Measurements from ENCODE around the gene BRINP3.
"Not testable (repeated sequence)": the region's sequence is repeated elsewhere in the genome, so short reads cannot be mapped to it uniquely, and the experiment has no call there.

Gene BRINP3

DNA sequence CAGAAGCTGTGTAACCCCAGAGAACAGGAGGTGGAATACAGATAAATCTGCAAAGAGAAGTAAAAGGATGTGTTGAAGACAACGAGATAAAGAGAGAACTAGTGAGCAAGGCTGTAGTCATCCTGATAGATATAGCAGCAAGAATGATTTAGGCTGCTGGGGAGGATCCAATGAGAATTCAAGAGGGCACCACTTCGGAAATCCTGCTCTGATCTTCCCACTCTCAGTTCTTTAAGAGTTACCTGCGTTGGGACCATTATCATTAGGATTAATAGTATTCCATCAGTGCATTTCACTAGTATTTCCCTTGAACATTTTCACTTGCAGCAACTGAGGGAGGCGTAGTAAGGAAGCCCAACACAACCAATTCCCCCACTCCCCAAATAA, at the start of gene BRINP3:
TSS of gene BRINP3 (minus strand) at position 103 of the 387 bp plus-strand sequence.
- no peak for DNase-seq (ENCODE audit: low read depth)

DNA sequence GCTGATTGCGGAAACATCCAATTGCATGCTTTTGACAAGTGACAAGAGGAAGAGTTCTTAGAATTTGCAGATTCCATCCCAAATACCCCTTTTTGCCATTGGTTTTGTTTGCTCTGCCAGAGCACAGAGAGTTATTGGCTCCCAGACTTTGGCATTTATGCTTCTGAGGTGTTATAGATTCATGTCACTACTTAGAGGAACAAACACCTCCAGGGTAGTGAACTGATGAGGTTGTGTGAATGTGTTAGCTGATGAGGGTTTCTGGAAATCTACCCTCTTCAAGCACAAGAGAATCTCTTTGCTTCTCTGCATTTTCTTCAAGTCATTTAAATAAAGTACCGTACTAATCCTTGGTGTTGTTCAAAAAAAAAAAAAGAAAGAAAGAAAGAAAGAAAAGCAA, 33.9 kb upstream of the BRINP3 start:
- no peak for DNase-seq (ENCODE audit: low read depth)

DNA sequence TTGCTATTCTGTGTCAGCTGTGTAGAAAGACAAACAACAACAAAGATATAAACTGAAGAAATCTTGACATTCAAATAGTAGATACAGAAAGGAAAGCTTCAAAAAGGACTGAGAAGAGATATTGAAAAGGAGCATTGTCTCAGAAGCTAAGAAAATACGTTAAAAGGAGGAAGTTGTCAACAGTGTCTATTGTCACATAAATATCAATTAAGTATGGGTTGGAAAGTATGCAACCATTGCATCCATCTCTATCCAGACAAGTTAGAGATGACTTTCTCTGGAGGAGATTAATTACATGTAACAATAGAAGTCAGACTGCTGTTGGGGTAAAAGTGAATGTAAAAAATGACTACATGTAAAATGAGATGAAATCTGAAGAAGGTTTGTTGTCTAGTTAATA, 29.7 kb upstream of the BRINP3 start:
- DNase-seq (ENCODE audit: low read depth): no peak

DNA sequence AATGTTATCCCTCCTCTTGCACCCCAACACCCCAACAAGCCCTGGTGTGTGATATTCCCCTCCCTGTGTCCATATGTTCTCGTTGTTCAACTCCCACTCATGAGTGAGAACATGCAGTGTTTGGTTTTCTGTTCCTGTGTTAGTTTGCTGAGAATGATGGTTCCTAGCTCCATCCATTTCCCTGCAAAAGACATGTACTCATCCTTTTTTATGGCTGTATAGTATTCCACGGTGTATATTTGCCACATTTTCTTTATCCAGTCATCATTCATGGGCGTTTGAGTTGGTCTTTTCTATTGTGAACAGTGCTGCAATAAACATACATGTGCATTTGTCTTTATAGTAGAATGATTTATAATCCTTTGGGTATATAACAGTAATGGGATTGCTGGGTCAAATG, 26.9 kb upstream of the BRINP3 start:
- DNase-seq (ENCODE audit: low read depth): not testable (repeated sequence)

DNA sequence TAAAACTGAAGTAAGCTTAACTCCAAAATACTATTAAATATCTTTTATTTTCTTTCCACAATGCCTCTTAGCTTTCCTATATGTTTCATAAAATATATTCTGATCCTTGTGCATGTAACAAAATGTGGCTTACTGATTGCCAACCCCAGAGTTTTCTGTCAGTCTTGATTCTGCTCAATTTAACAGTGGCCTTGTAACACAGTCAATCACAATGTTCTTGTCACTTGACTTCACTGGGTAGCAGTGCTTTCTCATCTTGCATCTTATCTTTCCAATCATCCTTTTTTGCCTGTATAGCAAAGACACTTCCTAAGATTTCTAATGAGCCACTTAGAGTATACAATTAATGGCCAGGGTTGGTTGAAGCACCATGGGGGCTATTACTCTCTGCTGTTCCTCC, 19.9 kb upstream of the BRINP3 start:
- no peak for DNase-seq (ENCODE audit: low read depth)

DNA sequence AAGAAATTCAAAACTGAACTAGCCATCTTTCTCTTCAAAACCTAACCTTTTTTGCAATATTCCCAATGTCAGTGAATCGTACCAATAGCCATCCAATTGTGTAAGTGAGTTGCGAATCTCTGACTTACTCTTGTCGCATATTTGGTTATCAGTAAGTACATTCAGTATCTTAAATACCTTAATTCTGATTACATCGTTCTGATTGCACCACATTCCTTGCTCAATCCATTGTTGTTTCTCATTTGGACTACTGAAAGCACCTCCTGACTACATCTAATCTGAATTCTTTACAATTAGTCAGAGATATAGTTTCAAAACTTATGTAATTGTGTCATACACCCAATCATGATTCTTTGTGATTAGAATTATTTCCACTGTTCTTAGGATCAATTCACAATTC, 16.8 kb upstream of the BRINP3 start:
- DNase-seq (ENCODE audit: low read depth): no peak

DNA sequence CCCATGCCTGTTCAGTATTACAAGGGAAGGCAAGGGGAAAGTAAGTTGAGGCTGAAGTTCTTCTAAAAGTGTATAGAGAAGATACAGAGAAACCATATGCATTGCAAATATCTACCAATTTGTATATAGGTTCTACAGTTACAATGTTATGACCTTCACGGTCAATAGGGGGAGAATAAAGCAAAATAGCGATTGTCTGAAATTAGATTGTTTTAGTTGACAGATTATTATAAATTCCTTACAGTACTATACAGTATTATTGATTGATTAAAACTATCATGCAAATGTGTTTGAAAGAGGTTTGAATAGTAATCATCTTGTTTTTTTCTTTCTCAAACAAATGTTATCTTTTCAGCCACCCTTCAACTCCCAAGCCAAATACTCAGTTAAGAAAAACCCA, 13.7 kb upstream of the BRINP3 start:
- DNase-seq (ENCODE audit: low read depth): no peak

DNA sequence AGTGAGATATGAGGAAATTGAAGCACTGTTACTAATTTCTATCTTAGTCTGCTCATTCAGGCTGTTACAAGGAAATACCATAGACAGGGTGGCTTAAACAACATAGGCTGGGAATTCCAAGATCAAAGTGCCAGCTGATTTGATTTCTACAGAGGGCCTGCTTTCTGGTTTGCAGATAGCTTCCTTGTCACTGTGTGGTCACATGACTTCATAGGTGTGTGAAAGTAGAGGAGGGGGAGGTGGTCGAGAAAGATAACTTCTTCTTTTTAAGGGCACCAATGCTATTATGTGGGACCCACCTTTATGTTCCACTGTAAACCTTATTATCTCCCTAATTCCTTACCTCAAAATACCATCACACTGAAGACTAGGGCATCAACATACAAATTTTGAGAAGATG, 6.4 kb upstream of the BRINP3 start:
- no peak for DNase-seq (ENCODE audit: low read depth)

DNA sequence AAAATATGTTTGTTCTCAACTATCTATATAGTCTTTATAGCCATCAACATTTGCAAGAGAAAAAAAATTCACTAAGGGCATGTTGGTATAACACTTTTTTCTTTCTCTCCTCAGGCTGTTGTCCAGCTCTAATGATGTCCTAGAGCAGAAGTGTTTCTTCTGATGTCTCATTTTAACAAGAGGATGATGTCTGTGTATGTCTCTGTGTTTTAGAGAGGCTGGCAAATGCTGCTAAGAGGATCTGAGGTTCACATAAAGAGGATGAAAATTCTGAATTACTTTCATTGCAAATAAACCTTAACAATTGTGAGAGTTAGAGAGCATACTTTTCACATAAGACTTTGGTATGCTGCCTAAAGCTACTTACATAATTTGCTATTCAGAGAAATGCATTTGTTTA, 2.6 kb upstream of the BRINP3 start:
- DNase-seq (ENCODE audit: low read depth): no peak

DNA sequence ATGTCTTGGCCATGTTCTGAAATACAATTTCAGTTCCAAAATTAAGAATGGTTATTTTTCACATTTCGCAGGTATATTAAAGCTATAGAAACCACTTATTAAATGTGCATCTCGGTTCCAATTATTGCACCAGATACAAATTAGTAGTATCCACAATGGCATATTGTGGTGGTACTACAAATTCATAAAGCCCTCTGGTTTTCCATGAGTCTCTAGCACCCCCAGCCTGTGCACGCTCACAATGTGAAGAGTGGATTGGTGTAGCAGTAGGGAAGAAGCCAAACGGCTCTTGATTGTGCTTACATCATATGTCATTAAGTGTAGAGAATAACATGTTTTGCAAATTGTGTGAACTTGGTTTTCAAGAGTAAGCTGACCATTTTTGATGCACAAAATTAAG, 1.9 kb upstream of the BRINP3 start:
- DNase-seq (ENCODE audit: low read depth): no peak

DNA sequence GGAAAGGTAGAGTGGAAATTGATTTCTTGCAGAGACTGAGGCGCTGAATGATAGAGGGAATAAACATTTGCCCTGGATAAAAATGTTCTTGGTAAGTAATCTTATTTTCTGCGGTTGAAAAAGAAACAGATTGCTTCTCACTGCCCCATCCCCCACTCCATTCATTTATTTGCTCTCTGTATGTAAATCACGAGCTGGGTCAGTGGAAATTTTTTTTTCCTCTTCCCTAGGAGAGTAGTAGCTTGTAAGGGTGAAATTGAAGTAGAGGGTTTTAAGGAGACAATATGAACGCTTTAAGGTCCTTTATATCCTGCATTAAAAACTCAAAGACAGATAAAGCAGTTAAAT, 1.4 kb upstream of the BRINP3 start:
- no peak for DNase-seq (ENCODE audit: low read depth)

DNA sequence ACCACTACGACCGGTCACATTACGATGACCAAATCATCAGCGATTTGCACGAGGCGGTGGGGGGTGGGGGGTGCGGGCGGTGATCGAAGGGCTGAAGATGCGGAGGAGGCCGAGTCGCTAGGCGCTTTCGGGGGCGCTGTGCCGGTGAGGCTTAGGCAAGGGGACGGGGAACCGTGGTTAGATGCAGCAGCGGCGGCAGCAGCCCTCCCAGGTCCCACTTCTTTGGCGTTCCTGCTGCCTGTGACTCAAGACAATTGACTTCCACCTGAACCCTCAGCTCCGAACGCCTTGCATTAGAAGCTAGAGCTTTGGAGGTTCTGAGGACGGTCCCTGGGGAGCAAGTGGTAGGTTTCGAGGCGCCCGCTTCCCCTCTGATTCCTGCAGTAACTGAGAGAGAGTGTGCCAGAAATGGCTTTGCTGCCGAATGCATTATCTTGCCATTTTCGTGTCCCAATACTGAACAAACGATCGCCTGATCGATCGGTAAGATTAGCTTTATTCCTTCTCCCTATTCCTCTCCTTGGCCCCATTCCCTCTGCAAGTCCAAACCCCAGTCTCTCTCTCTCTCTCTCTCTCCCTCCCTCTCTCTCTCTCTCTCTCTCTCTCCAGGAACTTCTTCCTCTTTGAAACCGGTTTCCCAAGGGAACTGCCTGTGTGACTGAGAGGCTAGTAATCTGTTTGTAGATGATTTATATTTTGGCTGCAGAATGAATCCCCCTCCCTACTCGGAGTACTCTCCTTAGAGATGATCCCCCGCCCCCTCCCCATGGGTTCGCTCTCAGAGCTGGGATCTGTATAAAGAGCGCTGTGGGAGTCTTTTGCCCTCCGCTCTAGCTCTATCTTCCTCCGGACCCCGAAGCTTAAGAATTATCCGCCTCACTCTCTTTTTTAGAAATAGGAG, 735 bp upstream of the BRINP3 start:
- DNase-seq (ENCODE audit: low read depth): no peak

DNA sequence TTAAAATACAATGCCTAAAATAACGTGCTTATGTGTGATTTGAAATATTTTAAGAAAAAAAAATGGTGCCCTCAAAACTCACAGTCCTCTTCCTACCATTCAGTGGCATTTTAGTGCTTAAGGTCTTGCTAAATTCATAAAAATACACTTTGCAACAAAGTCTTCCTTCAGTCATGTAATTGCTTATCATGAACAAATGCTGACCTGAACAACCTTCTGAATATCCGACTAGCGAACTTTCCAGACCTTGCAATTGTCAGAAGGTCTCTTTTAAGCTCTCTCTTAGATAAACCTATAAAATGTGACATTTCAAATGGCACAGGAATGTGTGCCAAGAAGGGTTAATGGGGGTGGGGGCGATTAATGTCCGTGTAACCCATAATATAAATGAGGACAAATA, 858 bp downstream of the BRINP3 start:
- DNase-seq (ENCODE audit: low read depth): no peak

DNA sequence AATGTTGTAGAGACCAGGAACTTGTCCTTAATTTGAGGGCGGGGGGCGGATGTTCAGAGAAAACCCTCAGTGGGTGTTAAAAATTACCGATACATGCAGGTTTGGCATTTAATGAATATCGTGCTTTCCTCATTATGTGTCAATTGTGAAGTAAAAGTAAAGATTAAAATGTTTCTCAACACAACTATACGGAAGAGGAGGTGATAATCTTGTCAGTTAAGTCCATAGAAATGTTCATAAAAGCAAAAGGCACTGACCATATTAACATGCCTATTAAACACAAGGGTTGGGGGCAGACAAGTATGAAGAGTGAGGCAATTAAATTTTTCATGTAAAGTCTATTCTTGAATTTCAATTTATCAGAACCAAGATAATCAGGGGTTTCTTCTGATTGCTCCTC, 1.3 kb downstream of the BRINP3 start:
- no peak for DNase-seq (ENCODE audit: low read depth)

DNA sequence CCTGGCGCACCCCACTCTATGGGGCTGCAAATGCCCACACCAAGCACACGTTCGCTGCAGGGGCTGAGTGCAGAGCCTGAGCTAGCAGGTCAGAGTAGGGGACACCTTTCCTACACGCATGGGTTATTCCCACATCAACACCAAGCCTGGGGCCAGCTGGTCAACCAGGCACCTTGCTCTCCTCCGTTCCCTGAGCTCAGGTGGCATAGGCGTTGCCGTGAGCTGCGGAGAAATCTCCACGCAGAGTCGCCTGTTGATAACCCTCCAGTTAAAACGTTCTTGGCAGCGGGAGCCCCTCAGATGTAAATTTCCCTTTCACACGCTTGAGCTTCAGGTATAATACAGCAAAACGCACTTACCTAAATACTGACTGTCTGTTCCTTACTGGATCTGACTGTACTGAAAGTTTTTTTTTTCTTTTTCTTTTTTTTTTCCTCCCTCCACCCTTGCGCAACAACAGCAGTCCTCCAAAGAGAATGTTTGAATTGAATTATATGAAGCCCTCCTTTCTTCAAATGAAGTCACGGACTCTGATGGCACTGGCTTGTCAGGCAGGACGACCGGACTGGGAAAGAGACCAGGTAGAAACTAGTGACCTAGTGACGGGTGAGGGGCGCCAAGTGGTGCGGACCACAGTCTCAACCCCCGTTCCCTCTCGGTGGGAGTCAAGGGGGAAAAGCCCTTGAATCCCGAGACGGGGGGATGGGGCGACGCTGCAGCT, 2.1 kb downstream of the BRINP3 start:
- no peak for DNase-seq (ENCODE audit: low read depth)

DNA sequence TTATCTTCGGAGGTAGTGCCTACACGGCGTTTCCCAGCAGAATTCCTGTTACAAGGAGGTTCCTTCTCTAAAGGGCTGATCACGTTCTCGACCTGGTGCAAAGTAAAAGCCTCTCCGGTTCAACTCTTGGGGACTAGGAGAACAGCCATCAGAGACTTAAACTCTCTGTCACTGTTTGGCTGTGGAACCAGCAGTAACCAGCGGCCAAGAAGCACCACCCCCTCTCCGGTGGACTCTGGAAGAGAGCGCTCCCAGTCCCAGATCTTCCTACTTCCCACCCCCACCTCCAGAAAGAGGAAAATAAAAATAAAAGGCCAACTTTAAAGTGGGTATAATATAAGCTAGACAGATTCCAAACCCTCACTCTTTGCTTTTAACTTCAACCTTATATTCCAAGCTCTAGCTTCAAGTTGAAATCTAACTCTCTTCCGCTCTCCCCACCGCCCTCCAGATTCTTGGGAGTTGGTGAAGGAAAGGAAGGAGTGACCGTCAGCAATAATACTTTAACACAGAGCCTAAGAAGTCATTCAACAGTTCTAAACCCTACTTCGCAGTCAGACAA, 2.9 kb downstream of the BRINP3 start:
- DNase-seq (ENCODE audit: low read depth): no peak

DNA sequence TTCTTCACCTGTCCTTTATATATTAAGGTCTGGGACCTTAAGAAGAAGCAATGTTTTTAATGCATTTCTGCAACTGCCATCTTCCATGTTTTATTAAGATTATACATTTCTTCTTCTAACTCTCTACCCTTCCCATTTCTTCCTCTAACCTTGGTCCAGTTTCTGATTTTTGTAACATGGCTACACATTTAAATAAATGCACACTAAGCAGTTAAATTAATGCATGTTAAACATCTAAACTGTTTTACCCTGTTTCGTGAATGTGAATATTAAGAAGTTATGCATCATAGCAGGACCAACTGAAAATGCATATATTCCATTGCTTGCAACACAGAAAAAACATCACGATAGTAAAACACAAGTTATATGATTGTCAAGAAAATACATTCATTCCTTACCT, 3.7 kb downstream of the BRINP3 start:
- DNase-seq (ENCODE audit: low read depth): no peak

DNA sequence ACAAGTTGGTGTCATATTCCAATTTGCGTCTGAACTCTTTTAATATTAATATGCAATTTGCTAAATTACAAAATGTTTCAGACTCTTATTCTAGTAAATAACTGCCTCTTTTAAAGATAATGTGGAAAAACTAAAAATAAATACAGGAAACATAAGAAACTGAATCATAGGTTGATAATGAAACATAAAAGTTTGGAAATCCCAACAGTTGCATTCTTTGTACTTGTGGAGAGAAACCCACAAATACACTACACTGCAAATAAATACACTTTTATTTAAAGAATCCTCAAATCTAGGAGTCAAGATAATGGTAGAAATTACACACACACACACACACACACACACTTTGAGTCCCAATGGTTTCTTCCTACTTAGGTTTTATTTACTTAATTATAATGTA, 5.2 kb downstream of the BRINP3 start:
- DNase-seq (ENCODE audit: low read depth): no peak

DNA sequence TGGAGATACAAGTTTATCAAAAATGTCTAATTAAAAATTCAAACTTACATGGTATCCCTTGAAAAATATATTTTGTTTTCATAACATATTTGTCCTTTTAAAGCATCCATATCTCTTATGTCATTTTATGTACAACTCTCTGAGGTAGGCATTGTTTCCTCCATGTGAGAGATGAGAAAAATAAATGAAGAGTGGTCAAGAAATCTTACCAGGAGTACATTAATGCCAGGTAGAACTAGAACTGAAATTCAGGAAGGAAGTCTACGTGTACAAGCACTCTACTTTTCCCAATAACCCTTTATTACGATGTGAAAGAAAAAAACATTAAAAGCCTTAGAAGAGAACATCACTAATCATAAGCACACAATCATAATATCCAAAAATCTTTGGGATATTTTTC, 5.6 kb downstream of the BRINP3 start:
- no peak for DNase-seq (ENCODE audit: low read depth)

DNA sequence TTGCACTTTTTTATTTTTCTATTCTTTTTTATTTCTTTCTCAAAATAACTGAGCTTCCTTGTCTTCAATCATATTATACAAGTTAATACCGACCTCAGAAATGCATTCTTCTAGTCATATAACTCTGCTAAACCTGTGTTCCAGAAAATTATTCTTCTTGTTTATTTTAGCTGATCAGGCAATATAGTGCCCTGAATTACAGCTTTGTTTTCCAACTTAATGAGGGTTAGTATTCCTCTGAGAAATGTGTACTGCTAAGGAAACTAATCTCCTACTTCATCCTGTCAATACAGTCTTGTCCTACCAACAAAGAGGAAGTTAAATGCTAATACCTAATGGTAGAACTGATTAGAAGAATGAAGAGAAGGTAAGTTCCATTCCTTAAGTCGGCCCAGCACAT, 13.0 kb downstream of the BRINP3 start:
- DNase-seq (ENCODE audit: low read depth): no peak

DNA sequence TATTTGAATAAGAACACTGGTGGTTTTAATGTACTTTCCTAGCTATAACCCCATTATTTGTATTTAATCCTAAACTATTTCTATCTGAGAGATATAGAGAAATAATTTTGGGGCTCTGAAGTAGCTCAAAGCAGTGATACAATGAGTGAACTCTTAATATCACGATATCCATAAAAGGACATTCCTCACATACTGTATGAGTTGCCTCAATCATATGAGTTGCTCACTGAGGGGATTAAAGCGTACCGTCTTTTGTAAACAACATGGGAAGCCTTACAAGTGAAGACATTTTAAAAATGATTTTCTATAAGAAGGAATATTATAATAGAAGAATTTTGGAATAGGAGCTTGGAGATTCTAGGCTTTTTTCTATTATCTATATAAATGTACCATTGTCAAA, 21.5 kb downstream of the BRINP3 start:
- DNase-seq (ENCODE audit: low read depth): no peak

DNA sequence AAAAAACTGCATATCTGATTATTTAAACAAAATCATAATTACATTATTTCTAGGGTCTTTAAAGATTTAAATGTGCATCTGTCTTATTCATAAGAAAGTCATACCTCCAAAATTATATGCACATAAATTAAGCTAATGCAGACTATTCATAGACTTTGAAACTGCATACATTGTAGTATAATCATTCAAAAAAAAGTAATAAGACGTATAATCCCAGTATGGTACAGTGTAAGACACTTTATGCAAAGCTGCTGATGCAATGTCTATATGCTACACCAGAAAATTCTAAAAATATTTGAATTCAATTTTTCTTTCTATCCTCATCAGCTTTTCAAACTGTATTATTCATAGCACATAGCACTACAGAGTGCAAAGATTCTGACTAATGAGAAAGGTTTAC, 22.0 kb downstream of the BRINP3 start:
- no peak for DNase-seq (ENCODE audit: low read depth)

DNA sequence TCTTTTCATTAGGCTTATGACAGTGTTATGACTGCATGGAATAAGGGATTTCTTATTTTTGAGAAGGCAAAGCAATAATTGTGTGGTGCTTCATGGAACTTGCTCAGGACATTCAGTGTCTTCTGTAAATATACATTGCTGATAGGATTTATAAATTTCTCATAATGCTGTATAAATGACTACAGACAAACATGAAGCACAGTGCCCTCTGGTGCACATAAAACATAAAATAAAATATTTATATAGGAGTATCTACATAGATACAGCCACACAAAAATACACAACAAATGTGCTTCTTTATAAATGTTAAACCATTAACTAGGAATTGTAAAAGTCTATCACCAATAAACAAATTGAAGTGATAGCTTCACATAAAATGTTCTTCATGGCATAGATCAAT, 24.1 kb downstream of the BRINP3 start:
- no peak for DNase-seq (ENCODE audit: low read depth)

All from activated T-helper 1 cell treated with Interleukin-2 at 50 U/mL for 16 hours (primary cell).